COLO829 (cell line): ENCODE data around the gene CARMIL3.
"Not testable (repeated sequence)": the region's sequence is repeated elsewhere in the genome, so short reads cannot be mapped to it uniquely, and the experiment has no call there.

ENCODE experiments used
- DNase-seq: peaks from one replicate; pipeline ENCODE4 v3.0.0; 2012; ENCODE audit warnings: low spot score

CARMIL3 gene

GRCh38 chr14:24042746-24043145 lies 9.1 kb upstream of the CARMIL3 start:
- DNase-seq, result no peak

- DNase-seq, result not testable (repeated sequence)
These were observed 2.8 kb upstream of the CARMIL3 start for GRCh38 chr14:24049002-24049401.

GRCh38 chr14:24050753-24051152 lies 1.1 kb upstream of the CARMIL3 start:
- DNase-seq, result not testable (repeated sequence)

GRCh38 chr14:24051176-24051788 lies 527 bp upstream of the CARMIL3 start:
- DNase-seq, result no peak

GRCh38 chr14:24052656-24053547 lies 1.1 kb downstream of the CARMIL3 start:
- no peak for DNase-seq

GRCh38 chr14:24053548-24054323 lies 1.9 kb downstream of the CARMIL3 start:
- DNase-seq, result no peak

- DNase-seq, result no peak
These were observed 2.5 kb downstream of the CARMIL3 start for GRCh38 chr14:24054324-24054641.

- no peak for DNase-seq
These were observed 2.8 kb downstream of the CARMIL3 start for GRCh38 chr14:24054646-24055045.

GRCh38 chr14:24055971-24056799 lies 4.4 kb downstream of the CARMIL3 start:
- DNase-seq, result no peak

GRCh38 chr14:24056800-24057184 lies 5.0 kb downstream of the CARMIL3 start:
- no peak for DNase-seq

- no peak for DNase-seq
These were observed 5.5 kb downstream of the CARMIL3 start for GRCh38 chr14:24057271-24057670.

- DNase-seq, result no peak
These were observed 6.1 kb downstream of the CARMIL3 start for GRCh38 chr14:24057867-24058259.

GRCh38 chr14:24058260-24058950 lies 6.6 kb downstream of the CARMIL3 start:
- peak; percentile 45 for DNase-seq

- no peak for DNase-seq
These were observed 7.2 kb downstream of the CARMIL3 start for GRCh38 chr14:24058951-24059475.

- no peak for DNase-seq
These were observed 8.1 kb downstream of the CARMIL3 start for GRCh38 chr14:24059841-24060388.

- DNase-seq, result no peak
These were observed 8.6 kb downstream of the CARMIL3 start for GRCh38 chr14:24060443-24060842.

- DNase-seq, result no peak
These were observed 9.4 kb downstream of the CARMIL3 start for GRCh38 chr14:24060984-24061913.

- DNase-seq, result no peak
These were observed 10.6 kb downstream of the CARMIL3 start for GRCh38 chr14:24062216-24062980.

GRCh38 chr14:24063263-24063836 lies 11.5 kb downstream of the CARMIL3 start:
- no peak for DNase-seq
